Measurements from ENCODE around the gene APBB1IP. TPM values are rescaled to one million over a fixed set of nuclear protein-coding genes. Genes with fewer than 3 reads are reported as not detected.
"Not testable (repeated sequence)": the region's sequence is repeated elsewhere in the genome, so short reads cannot be mapped to it uniquely, and the experiment has no call there.

Gene APBB1IP
- total RNA-seq, 3 donors from 2014 or later: 40.6 to 44.8 (median 41.8) TPM

- H3K9me3 Mint-ChIP-seq: no peaks in the 10 kb centered on the region
- ATAC-seq (peak; percentile 43 to 57), DNase-seq (no peak)
- no peaks in the 10 kb centered on the region for H3K27me3 Mint-ChIP-seq (ENCODE audit: low read depth)
- H3K36me3 Mint-ChIP-seq (ENCODE audit: insufficient read depth): peaks cover 55% of the 10 kb centered on the region
- H3K4me1 Mint-ChIP-seq (ENCODE audit: low read depth): peaks cover 7% of the 10 kb centered on the region
- H3K4me3 Mint-ChIP-seq: no peak overlapping the region
These were observed 118.9 kb downstream of the APBB1IP start for GRCh38 chr10:26556748-26557640.

- ATAC-seq (no peak), DNase-seq (no peak)
- Mint-ChIP-seq H3K4me1 (ENCODE audit: low read depth) (peaks cover 7% of the 10 kb centered on the region), H3K36me3 (ENCODE audit: insufficient read depth) (peaks cover 54% of the 10 kb centered on the region), H3K27me3 (ENCODE audit: low read depth) (no peaks in the 10 kb centered on the region), H3K4me3 (no peak overlapping the region), H3K9me3 (no peaks in the 10 kb centered on the region)
These were observed 119.5 kb downstream of the APBB1IP start for GRCh38 chr10:26557641-26558014.

- ATAC-seq: no peak
- Mint-ChIP-seq H3K4me1 (ENCODE audit: low read depth) (no peaks in the 10 kb centered on the region), H3K36me3 (ENCODE audit: insufficient read depth) (peaks cover 60% of the 10 kb centered on the region), H3K4me3 (no peak overlapping the region), H3K27me3 (ENCODE audit: low read depth) (no peaks in the 10 kb centered on the region), H3K9me3 (peaks cover 11% of the 10 kb centered on the region)
- DNase-seq: no peak
These were observed 128.6 kb downstream of the APBB1IP start for GRCh38 chr10:26566525-26567350.

GRCh38 chr10:26567351-26567721 is 129.2 kb downstream of the APBB1IP start:
- Mint-ChIP-seq H3K9me3 (peaks cover 11% of the 10 kb centered on the region), H3K4me3 (no peak overlapping the region), H3K4me1 (ENCODE audit: low read depth) (no peaks in the 10 kb centered on the region), H3K36me3 (ENCODE audit: insufficient read depth) (peaks cover 61% of the 10 kb centered on the region), H3K27me3 (ENCODE audit: low read depth) (no peaks in the 10 kb centered on the region)
- no peak for ATAC-seq
- no peak for DNase-seq

GRCh38 chr10:26571655-26572054 is 133.5 kb downstream of the APBB1IP start:
- Mint-ChIP-seq H3K27me3 (ENCODE audit: low read depth) (no peaks in the 10 kb centered on the region), H3K4me1 (ENCODE audit: low read depth) (peaks cover 5% of the 10 kb centered on the region), H3K4me3 (no peak overlapping the region), H3K9me3 (peaks cover 11% of the 10 kb centered on the region), H3K36me3 (ENCODE audit: insufficient read depth) (peaks cover 65% of the 10 kb centered on the region)
- ATAC-seq: no peak
- DNase-seq: no peak

GRCh38 chr10:26573674-26574073 is 135.5 kb downstream of the APBB1IP start:
- Mint-ChIP-seq H3K9me3 (peaks cover 11% of the 10 kb centered on the region), H3K4me3 (no peak overlapping the region), H3K4me1 (ENCODE audit: low read depth) (peaks cover 5% of the 10 kb centered on the region), H3K36me3 (ENCODE audit: insufficient read depth) (peaks cover 57% of the 10 kb centered on the region), H3K27me3 (ENCODE audit: low read depth) (no peaks in the 10 kb centered on the region)
- ATAC-seq (no peak), DNase-seq (no peak)

- no peak for DNase-seq
- Mint-ChIP-seq H3K36me3 (ENCODE audit: insufficient read depth) (peaks cover 52% of the 10 kb centered on the region), H3K27me3 (ENCODE audit: low read depth) (no peaks in the 10 kb centered on the region), H3K4me3 (no peak overlapping the region), H3K9me3 (peaks cover 11% of the 10 kb centered on the region), H3K4me1 (ENCODE audit: low read depth) (peaks cover 5% of the 10 kb centered on the region)
- no peak for ATAC-seq
These were observed 136.6 kb downstream of the APBB1IP start for GRCh38 chr10:26574783-26575182.

- H3K4me3 Mint-ChIP-seq; DNase-seq; H3K9me3 Mint-ChIP-seq; H3K27me3 Mint-ChIP-seq (ENCODE audit: low read depth); ATAC-seq; H3K4me1 Mint-ChIP-seq (ENCODE audit: low read depth): not testable (repeated sequence)
- peaks cover 20% of the 10 kb centered on the region for H3K36me3 Mint-ChIP-seq (ENCODE audit: insufficient read depth)
These were observed 140.2 kb downstream of the APBB1IP start for GRCh38 chr10:26578371-26578770.

GRCh38 chr10:26579256-26580063 is 141.3 kb downstream of the APBB1IP start:
- Mint-ChIP-seq H3K4me1 (ENCODE audit: low read depth) (peaks cover 2% of the 10 kb centered on the region), H3K36me3 (ENCODE audit: insufficient read depth) (peaks cover 10% of the 10 kb centered on the region), H3K27me3 (ENCODE audit: low read depth) (no peaks in the 10 kb centered on the region), H3K4me3 (no peak overlapping the region), H3K9me3 (no peaks in the 10 kb centered on the region)
- ATAC-seq: no peak
- DNase-seq: no peak

- H3K9me3 Mint-ChIP-seq: no peaks in the 10 kb centered on the region
- no peaks in the 10 kb centered on the region for H3K27me3 Mint-ChIP-seq (ENCODE audit: low read depth)
- H3K36me3 Mint-ChIP-seq (ENCODE audit: insufficient read depth): peaks cover 13% of the 10 kb centered on the region
- ATAC-seq (no peak), DNase-seq (no peak)
- H3K4me1 Mint-ChIP-seq (ENCODE audit: low read depth): no peaks in the 10 kb centered on the region
- H3K4me3 Mint-ChIP-seq: no peak overlapping the region
These were observed 148.1 kb downstream of the APBB1IP start for GRCh38 chr10:26586211-26586610.

- DNase-seq (no peak), ATAC-seq (no peak)
- no peak overlapping the region for H3K4me3 Mint-ChIP-seq
- peaks cover 18% of the 10 kb centered on the region for H3K36me3 Mint-ChIP-seq (ENCODE audit: insufficient read depth)
- no peaks in the 10 kb centered on the region for H3K27me3 Mint-ChIP-seq (ENCODE audit: low read depth)
- H3K9me3 Mint-ChIP-seq: no peaks in the 10 kb centered on the region
- H3K4me1 Mint-ChIP-seq (ENCODE audit: low read depth): no peaks in the 10 kb centered on the region
These were observed 150.5 kb downstream of the APBB1IP start for GRCh38 chr10:26588611-26589010.

- not testable (repeated sequence) for ATAC-seq; H3K27me3 Mint-ChIP-seq (ENCODE audit: low read depth)
- peaks cover 20% of the 10 kb centered on the region for H3K36me3 Mint-ChIP-seq (ENCODE audit: insufficient read depth)
These were observed 151.7 kb downstream of the APBB1IP start for GRCh38 chr10:26589813-26590212.

GRCh38 chr10:26593896-26594295 is 155.8 kb downstream of the APBB1IP start:
- Mint-ChIP-seq H3K27me3 (ENCODE audit: low read depth) (no peaks in the 10 kb centered on the region), H3K36me3 (ENCODE audit: insufficient read depth) (peaks cover 23% of the 10 kb centered on the region), H3K4me3 (no peak overlapping the region), H3K9me3 (no peaks in the 10 kb centered on the region), H3K4me1 (ENCODE audit: low read depth) (peaks cover 1% of the 10 kb centered on the region)
- ATAC-seq (no peak), DNase-seq (no peak)

More at GRCh38 chr10:26589813-26590212, 151.7 kb downstream of the APBB1IP start:
- H3K9me3 Mint-ChIP-seq; H3K4me1 Mint-ChIP-seq (ENCODE audit: low read depth); H3K4me3 Mint-ChIP-seq; DNase-seq: not testable (repeated sequence)

GRCh38 chr10:26603283-26603682 is 165.1 kb downstream of the APBB1IP start:
- not testable (repeated sequence) for ATAC-seq; H3K27me3 Mint-ChIP-seq (ENCODE audit: low read depth); H3K9me3 Mint-ChIP-seq; H3K36me3 Mint-ChIP-seq (ENCODE audit: insufficient read depth); H3K4me1 Mint-ChIP-seq (ENCODE audit: low read depth); DNase-seq; H3K4me3 Mint-ChIP-seq

All from activated T-cell treated with anti-CD3 and anti-CD28 coated beads, Interleukin-2, amount 50 U/mL, for 4 hours (primary cell).